Measurements from ENCODE around the gene SP6.

GRCh38 chr17:47844227-47844626, 6.7 kb downstream of the SP6 start:
- no peak for TF ChIP-seq POLR2A (IDR thresholded peaks at IDR 0.05)
- TF ChIP-seq CTCF (IDR thresholded peaks at IDR 0.05) = no peak
